Liver (tissue), 3 donors: Measurements from ENCODE around the gene DRD1.

Experiments
- ATF3 ChIP-seq: IDR thresholded peaks from 2 replicates; pipeline ENCODE4 v1.6.1; 2016; ENCODE audit warnings: antibody characterized with exemption
- CTCF ChIP-seq: fragments of 150-350 bp; IDR thresholded peaks from 2 replicates; pipeline ENCODE4 v1.5.1; 2017; ENCODE audit warnings: improper control_type of control experiment, low read depth, low read length; ENCODE audit not compliant: missing input control
- GABPA ChIP-seq, 2 donors: IDR thresholded peaks in 1 of 2; conservative IDR thresholded peaks in 1 of 2; 2 replicates each; pipeline ENCODE4 v1.6.1; 2016; ENCODE audit warnings: antibody characterized with exemption in 2 of 2, mild to moderate bottlenecking in 1 of 2, moderate library complexity in 1 of 2
- HNF4G ChIP-seq: IDR thresholded peaks from 2 replicates; pipeline ENCODE4 v1.6.1; 2016; ENCODE audit warnings: antibody characterized with exemption
- JUND ChIP-seq, 2 donors: IDR thresholded peaks; 2 replicates each; pipeline ENCODE4 v1.6.1; 2016; ENCODE audit warnings: antibody characterized with exemption in 2 of 2
- REST ChIP-seq: IDR thresholded peaks from 2 replicates; pipeline ENCODE4 v1.6.1; 2016; ENCODE audit warnings: antibody characterized with exemption, mild to moderate bottlenecking
- RXRA ChIP-seq, 2 donors: IDR thresholded peaks; 2 replicates each; pipeline ENCODE4 v1.6.1; 2017 to 2018; ENCODE audit warnings: antibody characterized with exemption in 2 of 2, mild to moderate bottlenecking in 1 of 2
- SP1 ChIP-seq: IDR thresholded peaks from 2 replicates; pipeline ENCODE4 v1.6.1; 2018; ENCODE audit warnings: antibody characterized with exemption, mild to moderate bottlenecking
- YY1 ChIP-seq: IDR thresholded peaks from 2 replicates; pipeline ENCODE4 v1.6.1; 2016; ENCODE audit warnings: antibody characterized with exemption, mild to moderate bottlenecking
- ZBTB33 ChIP-seq: IDR thresholded peaks from 2 replicates; pipeline ENCODE4 v1.6.1; 2016; ENCODE audit warnings: antibody characterized with exemption
- donor health status: healthy.
- donor health status: healthy.

GRCh38 chr5:175487514-175488222 is 43.7 kb upstream of the DRD1 start:
- no peak for TF ChIP-seq CTCF
- no peak for TF ChIP-seq REST
- TF ChIP-seq JUND (IDR thresholded peaks at IDR 0.05) = no peak
- no peak for TF ChIP-seq YY1
- no peak for TF ChIP-seq ZBTB33
- TF ChIP-seq SP1 = no peak
- no peak for TF ChIP-seq GABPA (IDR thresholded peaks at IDR 0.05 in 1 of 2, conservative IDR thresholded peaks at IDR 0.05 in 1 of 2)
- TF ChIP-seq ATF3 = no peak
- TF ChIP-seq HNF4G = no peak
- no peak for TF ChIP-seq RXRA (IDR thresholded peaks at IDR 0.05)
